ENCODE measurements around the gene MYOCD.
"Not testable (repeated sequence)": the region's sequence is repeated elsewhere in the genome, so short reads cannot be mapped to it uniquely, and the experiment has no call there.

The MYOCD gene

GRCh38 chr17:12665263-12666210 is at the start of gene MYOCD:
Gene MYOCD (plus strand): TSS chr17:12665890. CDS start chr17:12666189, 299 bp downstream.
- DNase-seq (ENCODE audit: extremely low spot score, insufficient read length, low read depth) (peak; percentile 7), FAIRE-seq (no peak)

DNA sequence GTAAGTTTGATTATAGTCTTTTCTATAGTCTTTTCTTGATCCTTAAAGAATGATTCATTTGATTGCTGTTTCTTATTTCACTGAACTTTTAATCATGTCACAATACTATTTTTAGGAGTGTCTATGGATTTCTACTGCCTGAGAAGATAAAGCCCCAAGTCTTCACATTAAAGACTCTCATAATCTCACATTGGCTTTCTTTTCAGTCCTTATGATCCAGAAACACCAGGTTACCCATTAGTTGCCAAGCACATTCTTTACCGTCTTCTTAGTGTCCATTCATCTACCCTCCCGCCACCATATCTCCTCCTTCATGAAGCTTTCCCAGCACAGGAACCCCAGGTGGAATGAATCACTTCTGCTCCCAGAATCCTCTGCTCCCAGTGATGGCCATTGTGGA is 49.5 kb upstream of the MYOCD start:
- DNase-seq (ENCODE audit: extremely low spot score, insufficient read length, low read depth) (no peak), FAIRE-seq (no peak)

DNA sequence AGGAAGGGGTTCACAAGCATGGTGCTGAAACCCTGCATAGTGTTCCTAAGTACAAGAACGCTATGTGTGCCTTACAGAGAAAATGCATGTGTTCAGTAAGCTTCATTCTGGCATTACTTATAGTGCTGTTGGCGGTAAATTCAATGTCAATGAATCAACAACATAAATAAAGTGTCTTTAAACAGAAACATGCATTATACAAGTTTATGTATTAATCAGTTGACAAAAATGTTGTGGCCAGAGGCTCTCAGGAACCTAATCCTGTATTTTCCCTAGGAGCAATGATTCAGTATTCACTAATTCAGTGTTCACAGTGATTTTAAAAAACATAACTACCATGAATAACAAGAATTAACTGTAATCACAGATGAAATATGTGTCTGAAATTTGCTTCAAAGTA is 47.1 kb upstream of the MYOCD start:
- no peak for FAIRE-seq

GRCh38 chr17:12619459-12620199 is 46.1 kb upstream of the MYOCD start:
- FAIRE-seq (no peak), DNase-seq (ENCODE audit: extremely low spot score, insufficient read length, low read depth) (no peak)

More for the DNA sequence above, 47.1 kb upstream of the MYOCD start:
- no peak for DNase-seq (ENCODE audit: extremely low spot score, insufficient read length, low read depth)

GRCh38 chr17:12620200-12620720 is 45.4 kb upstream of the MYOCD start:
- FAIRE-seq: no peak
- DNase-seq (ENCODE audit: extremely low spot score, insufficient read length, low read depth): no peak

DNA sequence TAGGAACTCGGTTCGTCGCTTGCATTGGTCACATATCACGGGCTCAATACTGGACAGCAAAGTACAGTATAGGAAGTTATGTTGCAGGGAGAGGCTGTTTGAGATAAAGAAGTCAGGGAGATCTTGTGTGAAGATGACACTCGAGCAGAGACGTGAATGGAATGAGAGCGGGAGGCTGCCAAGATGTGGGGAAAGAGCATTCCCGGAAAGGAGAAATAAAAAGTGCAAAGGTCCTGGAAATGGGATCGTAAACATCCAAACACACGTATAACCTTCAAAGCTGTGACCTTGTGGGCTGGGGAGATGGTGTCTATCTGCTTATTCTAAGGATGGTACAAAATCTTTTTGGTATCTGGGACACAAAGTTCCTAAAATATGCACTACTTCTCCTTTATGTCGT is 43.0 kb upstream of the MYOCD start:
- no peak for FAIRE-seq
- no peak for DNase-seq (ENCODE audit: extremely low spot score, insufficient read length, low read depth)

- FAIRE-seq (no peak), DNase-seq (ENCODE audit: extremely low spot score, insufficient read length, low read depth) (no peak)
Measured at GRCh38 chr17:12623220-12623848, 42.4 kb upstream of the MYOCD start.

DNA sequence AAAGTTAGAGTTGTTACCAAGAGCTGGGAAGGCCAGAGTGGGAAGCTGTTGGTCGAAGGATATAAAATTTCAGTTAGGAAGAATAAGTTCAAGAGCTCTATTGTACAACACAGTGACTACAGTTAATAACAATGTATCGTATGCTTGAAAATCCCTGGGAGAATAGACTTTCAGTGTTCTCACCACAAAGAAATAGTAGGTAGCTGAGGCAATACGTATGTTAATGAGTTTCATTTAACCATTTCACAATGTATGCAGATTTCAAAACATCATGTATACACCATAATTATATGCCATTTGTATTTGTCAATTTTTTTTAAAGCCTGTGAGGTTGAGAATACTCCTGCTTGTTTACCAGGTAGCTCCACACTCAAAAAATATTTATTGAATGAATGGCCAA is 41.5 kb upstream of the MYOCD start:
- FAIRE-seq (no peak), DNase-seq (ENCODE audit: extremely low spot score, insufficient read length, low read depth) (no peak)

GRCh38 chr17:12625092-12625491 is 40.6 kb upstream of the MYOCD start:
- FAIRE-seq (no peak), DNase-seq (ENCODE audit: extremely low spot score, insufficient read length, low read depth) (no peak)

DNA sequence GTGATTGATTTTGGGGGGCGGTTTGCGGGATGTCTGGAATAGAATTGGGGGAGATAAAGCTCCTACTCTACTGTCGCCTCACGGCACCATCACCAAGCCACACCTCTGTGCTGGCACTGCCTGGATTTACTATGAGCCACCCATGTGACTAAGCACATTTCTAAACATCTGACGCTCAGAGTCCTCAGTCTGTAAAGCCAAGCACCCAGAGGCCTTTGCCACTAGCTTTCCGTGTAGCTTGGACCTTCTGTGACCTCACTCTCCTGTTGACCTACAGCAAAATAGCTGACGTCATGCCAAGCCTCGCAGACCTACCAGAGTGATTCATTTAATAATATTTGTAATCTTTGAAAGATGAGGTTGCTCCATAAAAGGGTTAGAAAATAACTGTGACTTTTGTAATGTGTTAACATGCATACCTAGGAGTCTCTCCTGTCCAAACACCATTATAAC is 38.5 kb upstream of the MYOCD start:
- FAIRE-seq (no peak), DNase-seq (ENCODE audit: extremely low spot score, insufficient read length, low read depth) (no peak)

GRCh38 chr17:12627781-12628451 is 37.8 kb upstream of the MYOCD start:
- no peak for FAIRE-seq
- no peak for DNase-seq (ENCODE audit: extremely low spot score, insufficient read length, low read depth)

DNA sequence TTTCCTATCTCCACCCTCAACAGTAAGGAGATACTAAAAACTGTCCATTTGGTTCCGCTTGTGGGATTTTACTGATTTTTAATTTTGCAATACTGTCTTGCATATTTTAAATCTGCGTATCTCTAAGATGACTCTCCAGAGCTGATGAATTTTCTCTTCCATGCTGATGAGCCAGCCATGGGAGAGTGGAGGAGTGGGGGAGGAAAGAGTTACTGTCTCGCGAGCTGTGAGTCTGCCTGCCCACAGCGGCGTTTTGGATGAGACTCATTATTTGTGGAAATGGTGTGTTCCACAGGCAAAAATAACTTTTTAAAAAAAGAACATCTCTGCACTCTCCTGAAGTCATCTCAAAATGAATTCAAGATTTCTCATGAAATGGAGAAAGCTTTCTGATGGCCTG is 34.6 kb upstream of the MYOCD start:
- DNase-seq (ENCODE audit: extremely low spot score, insufficient read length, low read depth) (no peak), FAIRE-seq (no peak)

DNA sequence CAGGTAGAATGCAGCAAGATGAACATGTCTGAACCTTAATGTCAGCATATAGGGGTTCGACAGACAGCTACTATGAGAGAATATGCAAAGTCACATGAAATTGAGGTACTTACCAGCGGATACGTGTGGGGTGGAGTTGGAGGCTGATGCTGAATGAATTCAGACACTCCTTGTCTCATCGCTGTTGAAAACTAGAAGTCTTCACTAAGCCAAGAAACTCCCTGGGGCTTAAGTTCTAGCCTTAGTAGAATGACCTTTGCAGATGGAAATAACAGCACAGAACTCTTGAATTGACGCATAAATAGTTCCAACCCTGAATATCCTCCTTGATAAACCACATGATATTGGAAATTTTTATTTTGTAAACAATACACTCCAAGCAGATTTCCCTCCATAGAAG is 32.9 kb upstream of the MYOCD start:
- FAIRE-seq: no peak
- no peak for DNase-seq (ENCODE audit: extremely low spot score, insufficient read length, low read depth)

- FAIRE-seq: no peak
Measured at GRCh38 chr17:12634789-12635414, 30.8 kb upstream of the MYOCD start.

GRCh38 chr17:12635996-12636395 is 29.7 kb upstream of the MYOCD start:
- FAIRE-seq: not testable (repeated sequence)

More at GRCh38 chr17:12634789-12635414, 30.8 kb upstream of the MYOCD start:
- no peak for DNase-seq (ENCODE audit: extremely low spot score, insufficient read length, low read depth)

DNA sequence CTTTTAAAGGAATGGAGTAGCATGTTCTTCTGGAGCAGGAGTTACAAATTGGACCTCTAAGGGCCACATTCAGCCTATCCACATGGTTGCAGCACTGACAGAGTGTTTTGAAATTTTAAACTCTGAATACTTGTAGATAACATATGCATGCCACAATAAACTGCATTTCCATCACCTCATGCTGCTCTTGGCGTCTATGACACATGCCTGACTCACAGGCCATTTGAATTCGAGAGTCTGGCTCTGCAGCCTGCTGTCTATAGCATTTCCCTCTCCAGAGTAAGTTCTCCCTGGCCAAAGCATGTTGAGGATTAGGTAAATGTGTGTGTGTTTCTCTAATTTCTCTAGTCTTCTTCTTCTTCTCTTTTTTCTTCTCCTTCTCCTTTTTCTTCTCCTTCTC is 28.7 kb upstream of the MYOCD start:
- DNase-seq (ENCODE audit: extremely low spot score, insufficient read length, low read depth) (no peak), FAIRE-seq (no peak)

More at GRCh38 chr17:12635996-12636395, 29.7 kb upstream of the MYOCD start:
- not testable (repeated sequence) for DNase-seq (ENCODE audit: extremely low spot score, insufficient read length, low read depth)

DNA sequence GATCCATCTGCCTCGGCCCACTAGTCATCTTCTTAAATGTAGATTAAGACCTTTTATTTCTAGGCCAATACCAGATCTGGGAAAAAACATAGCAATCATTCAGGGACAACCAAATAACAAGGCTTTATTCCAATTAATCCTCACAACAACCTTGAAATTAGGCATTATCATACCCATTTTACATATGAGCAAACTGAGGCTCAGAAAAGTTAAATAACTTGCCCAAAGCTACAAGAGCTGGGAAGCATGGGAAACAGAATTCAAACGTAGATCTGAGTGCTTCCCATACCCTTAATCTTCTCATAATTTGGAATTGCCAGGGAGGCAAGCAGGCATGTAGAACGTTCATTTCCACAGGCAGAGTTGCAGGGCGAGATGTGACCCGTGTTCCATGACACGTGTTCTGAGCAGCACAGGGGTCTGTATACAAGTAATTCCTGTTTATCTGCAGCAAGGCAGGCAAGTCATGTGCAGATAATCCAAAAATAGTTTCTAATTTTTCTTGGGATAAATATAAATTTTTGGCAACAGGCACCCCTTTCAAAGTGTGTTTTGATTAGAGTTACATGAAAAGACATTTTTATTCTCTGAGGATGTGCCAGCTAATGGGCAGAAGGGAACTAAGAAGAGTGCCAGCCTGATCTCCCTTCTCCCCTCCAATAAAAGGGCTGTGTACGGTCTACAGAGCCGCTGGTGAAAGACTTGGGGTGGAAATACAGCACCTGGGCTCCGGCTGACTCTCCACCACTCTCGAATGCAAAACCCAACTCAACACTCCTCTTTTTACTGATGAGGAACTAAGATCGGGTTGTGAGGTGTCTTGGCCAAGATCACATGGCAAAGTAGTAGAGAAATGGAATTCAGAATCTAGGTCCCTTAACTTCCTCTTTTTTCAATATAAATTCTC is 27.7 kb upstream of the MYOCD start:
- DNase-seq (ENCODE audit: extremely low spot score, insufficient read length, low read depth): no peak
- FAIRE-seq: no peak

- no peak for FAIRE-seq
- no peak for DNase-seq (ENCODE audit: extremely low spot score, insufficient read length, low read depth)
Measured at GRCh38 chr17:12640364-12640763, 25.3 kb upstream of the MYOCD start.

All from GM18507 (cell line).